Pancreas (tissue), 10 donors: Measurements from ENCODE around the gene PTPRQ. TPM values are rescaled to one million over a fixed set of nuclear protein-coding genes. Genes with fewer than 3 reads are reported as not detected.

Source experiments
- ATAC-seq, 4 donors: fragments of 200-7000 bp; cut with Tn5 transposase; one replicate each; pipeline versions ENCODE4 v1.8.0 to v1.9.1; 2020; ENCODE audit warnings: mild to moderate bottlenecking in 4 of 4, moderate library complexity in 4 of 4
- DNase-seq, 6 donors: peaks; one replicate each; pipeline ENCODE4 v3.0.0-alpha.2; 2020
- FAIRE-seq: peaks from 2 replicates; lab custom pipeline; 2012; peaks lifted over from hg19 to GRCh38; lab: Jason Lieb, UNC
- H3K27ac ChIP-seq, 4 donors: fragments of 200-600 bp; sonication (generic); 1 replicate in 3 of 4; 2 replicates in 1 of 4; pipeline versions ENCODE4 v1.5.0 to v1.8.0; 2020
- H3K27me3 ChIP-seq, 4 donors: fragments of 200-600 bp; one replicate each; pipeline ENCODE4 v1.8.0; 2021
- H3K36me3 ChIP-seq, 3 donors: fragments of 200-600 bp; sonication (generic) in 1 of 3; one replicate each; pipeline versions ENCODE4 v1.5.0 to v1.8.0; 2020 to 2021
- H3K4me1 ChIP-seq, 3 donors: fragments of 200-600 bp; one replicate each; pipeline ENCODE4 v1.8.0; 2021
- H3K4me3 ChIP-seq, 4 donors: fragments of 200-600 bp; sonication (generic) in 2 of 4; one replicate each; pipeline versions ENCODE4 v1.5.0 to v1.8.0; 2020 to 2021
- H3K9me3 ChIP-seq, 4 donors: fragments of 200-600 bp; one replicate each; pipeline ENCODE4 v1.8.0; 2021
- CTCF ChIP-seq, 4 donors: fragments of 200-600 bp; sonication (generic) in 3 of 4; IDR thresholded peaks; one replicate each; pipeline versions ENCODE4 v1.5.0 to v1.8.0; 2021; ENCODE audit warnings: antibody characterized with exemption in 4 of 4
- WGBS, 2 donors: extraction: QIAGEN DNeasy Blood & Tissue Kit; methylation state at CpG; one replicate each; pipeline ENCODE4 v1.1.7; 2013; 5-methylcytosine and 5-hydroxymethylcytosine counted together
- intact Hi-C, 3 donors: fragments of 100-400 bp; cut with DNase I; formaldehyde crosslinking; loops; one replicate each; pipeline versions ENCODE4 v1.11.1 to v1.14.2; 2022
- polyA plus RNA-seq, 2 donors: library from polyadenylated mRNA; stranded (reverse); fragments of 200-250 nt; gene quantifications; one replicate each; pipeline ENCODE4 v1.2.3, GENCODE V29; 2013
- total RNA-seq, 6 donors: library from RNA; stranded (reverse); fragmentation: NEBNext Ultra II Directional in 4 of 6; extraction: Animal tissue kit (Norgen Biotek cat#: 25700) in 4 of 6; gene quantifications; one replicate each; pipeline versions ENCODE4 v1.2.1 to v1.2.4, GENCODE V29; 2021 to 2023
- donor health status: healthy with polysubstance abuse.
- donor health status: DM: no; HTN: no; CAD: no; lungs with moderate emphysema.
- donor health status: DM: no; HTN: no; CAD: no.
- donor health status: control.
- donor health status: control.
- donor health status: Bipolar disorder and iron deficiency.
- donor health status: DM: yes; HTN: yes; CAD: no.
- donor health status: DM: no; HTN: no; CAD: no.
- donor health status: DM: no; HTN: no; CAD: no.
- donor health status: DM: yes; HTN: yes; CAD: no.

The PTPRQ gene
- total and polyA plus RNA-seq, 8 donors = 0.09 to 0.91 (median 0.43) TPM

GRCh38 chr12:80549298-80549697 is 105.3 kb downstream of the PTPRQ start:
- Histone ChIP-seq H3K4me1 (no peaks in the 10 kb centered on the region), H3K27ac (no peak overlapping the region), H3K4me3 (no peak overlapping the region), H3K36me3 (no peaks in the 10 kb centered on the region), H3K9me3 (no peaks in the 10 kb centered on the region), H3K27me3 (no peaks in the 10 kb centered on the region)
- DNase-seq (no peak), ATAC-seq (no peak), FAIRE-seq (no peak)
- WGBS, 2 donors = 56 to 78% methylated on average over 3 of the region's 3 CpGs
- TF ChIP-seq CTCF (IDR thresholded peaks at IDR 0.05) = no peak
- intact Hi-C loops = no loop called here

GRCh38 chr12:80551897-80552296 is 107.9 kb downstream of the PTPRQ start:
- Histone ChIP-seq H3K9me3 (no peaks in the 10 kb centered on the region), H3K27ac (no peak overlapping the region), H3K4me1 (no peaks in the 10 kb centered on the region), H3K36me3 (no peaks in the 10 kb centered on the region), H3K4me3 (no peak overlapping the region), H3K27me3 (no peaks in the 10 kb centered on the region)
- FAIRE-seq (peak; percentile 23), ATAC-seq (peak in 2 of 4 donors; percentile 18 to 20), DNase-seq (no peak)
- no peak for TF ChIP-seq CTCF (IDR thresholded peaks at IDR 0.05)
- 69 to 74% methylated on average over 1 of the region's 1 CpG for WGBS, 2 donors
- intact Hi-C loops = no loop called here

- Histone ChIP-seq H3K27me3 (no peaks in the 10 kb centered on the region), H3K36me3 (no peaks in the 10 kb centered on the region), H3K4me3 (no peak overlapping the region), H3K9me3 (no peaks in the 10 kb centered on the region), H3K27ac (no peak overlapping the region), H3K4me1 (no peaks in the 10 kb centered on the region)
- FAIRE-seq (no peak), DNase-seq (no peak), ATAC-seq (no peak)
- TF ChIP-seq CTCF (IDR thresholded peaks at IDR 0.05) = no peak
- WGBS, 2 donors = 66 to 83% methylated on average over 3 of the region's 3 CpGs
- intact Hi-C loops = no loop called here
Measured at GRCh38 chr12:80553316-80553715, 109.3 kb downstream of the PTPRQ start.

- 50 to 67% methylated on average over 1 of the region's 1 CpG for WGBS, 2 donors
- no peak for ATAC-seq
- DNase-seq = no peak
- no peaks in the 10 kb centered on the region for H3K36me3 ChIP-seq
- no peak overlapping the region for H3K4me3 ChIP-seq
- intact Hi-C loops = no loop called here
- H3K9me3 ChIP-seq = no peaks in the 10 kb centered on the region
- no peak overlapping the region for H3K27ac ChIP-seq
- no peaks in the 10 kb centered on the region for H3K4me1 ChIP-seq
- TF ChIP-seq CTCF (IDR thresholded peaks at IDR 0.05) = no peak
- no peaks in the 10 kb centered on the region for H3K27me3 ChIP-seq
- no peak for FAIRE-seq
Measured at GRCh38 chr12:80556566-80556965, 112.5 kb downstream of the PTPRQ start.

GRCh38 chr12:80559766-80560165 is 115.7 kb downstream of the PTPRQ start:
- ATAC-seq (no peak), FAIRE-seq (no peak), DNase-seq (no peak)
- TF ChIP-seq CTCF (IDR thresholded peaks at IDR 0.05) = no peak
- Histone ChIP-seq H3K27me3 (no peaks in the 10 kb centered on the region), H3K27ac (no peak overlapping the region), H3K4me1 (no peaks in the 10 kb centered on the region), H3K9me3 (no peaks in the 10 kb centered on the region), H3K36me3 (no peaks in the 10 kb centered on the region), H3K4me3 (no peak overlapping the region)
- intact Hi-C loops = no loop called here
- WGBS, 2 donors = 32 to 34% methylated on average over 1 of the region's 1 CpG
